ENCODE data around the gene CBARP. TPM values are rescaled to one million over a fixed set of nuclear protein-coding genes. Genes with fewer than 3 reads are reported as not detected.

CBARP gene
- total and polyA plus RNA-seq, 9 donors: 0.45 to 21.1 (median 1.6) TPM; not detected in 1

DNA sequence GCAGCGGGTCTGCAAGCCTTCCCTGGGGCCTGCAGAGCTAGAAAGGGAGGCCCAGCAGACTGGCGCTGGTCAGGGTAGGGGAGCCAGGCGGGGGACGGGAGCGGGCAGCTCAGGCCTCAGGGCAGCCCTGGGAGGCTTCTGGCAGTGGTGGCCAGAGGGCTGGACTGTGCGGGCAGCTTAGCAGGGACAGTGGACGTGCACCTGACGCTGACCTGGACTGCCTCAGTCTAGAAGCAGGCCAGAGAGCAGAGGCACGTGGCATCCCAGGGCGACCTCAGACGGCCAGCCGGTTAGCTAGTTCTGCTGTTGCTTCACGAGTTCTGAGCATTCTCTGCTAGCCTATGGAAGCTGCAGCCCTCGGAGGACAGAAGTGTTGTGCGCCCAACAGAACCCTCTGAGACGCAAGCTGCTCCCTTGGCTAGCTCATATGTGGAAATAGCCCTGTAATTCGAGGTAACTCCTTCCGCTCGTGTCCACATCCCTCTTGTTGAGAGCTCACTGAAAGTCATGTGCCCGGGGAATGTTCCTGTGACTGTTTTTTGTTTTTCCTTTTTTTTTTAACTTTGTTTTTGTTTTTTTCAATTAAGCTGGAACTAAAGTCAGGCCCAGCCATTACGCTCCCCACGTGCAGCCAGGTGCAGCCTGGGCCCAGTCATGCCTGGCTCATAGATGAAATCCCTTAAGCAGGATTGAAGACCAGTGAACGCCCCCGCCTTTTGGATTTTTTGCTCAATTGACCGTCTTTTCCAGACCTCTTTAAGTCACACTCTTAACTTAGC, 35.6 kb upstream of the CBARP start:
- intact Hi-C loops (cut with DNase I): loop anchor here in 1 of 4 donors (10.0 kb wide), 1 partner anchor 111 kb away; the partner anchor contains the start of gene NDUFS7
- peak in 1 of 5 donors; percentile 49 for DNase-seq

DNA sequence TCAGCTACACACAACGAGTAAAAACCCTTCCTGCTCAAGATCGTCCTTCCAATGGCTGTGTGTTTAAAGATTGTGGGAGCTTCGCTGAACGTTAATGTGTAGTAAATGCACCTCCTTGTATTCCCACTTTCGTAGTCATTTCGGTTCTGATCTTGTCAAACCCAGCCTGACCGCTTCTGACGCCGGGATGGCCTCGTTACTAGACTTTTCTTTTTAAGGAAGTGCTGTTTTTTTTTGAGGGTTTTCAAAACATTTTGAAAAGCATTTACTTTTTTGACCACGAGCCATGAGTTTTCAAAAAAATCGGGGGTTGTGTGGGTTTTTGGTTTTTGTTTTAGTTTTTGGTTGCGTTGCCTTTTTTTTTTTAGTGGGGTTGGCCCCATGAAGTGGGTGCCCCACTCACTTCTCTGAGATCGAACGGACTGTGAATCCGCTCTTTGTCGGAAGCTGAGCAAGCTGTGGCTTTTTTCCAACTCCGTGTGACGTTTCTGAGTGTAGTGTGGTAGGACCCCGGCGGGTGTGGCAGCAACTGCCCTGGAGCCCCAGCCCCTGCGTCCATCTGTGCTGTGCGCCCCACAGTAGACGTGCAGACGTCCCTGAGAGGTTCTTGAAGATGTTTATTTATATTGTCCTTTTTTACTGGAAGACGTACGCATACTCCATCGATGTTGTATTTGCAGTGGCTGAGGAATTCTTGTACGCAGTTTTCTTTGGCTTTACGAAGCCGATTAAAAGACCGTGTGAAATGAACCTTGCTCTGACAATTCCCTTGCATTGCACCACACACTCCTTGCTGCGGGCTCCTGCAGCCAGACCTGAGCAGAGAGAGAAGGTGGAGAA, 34.8 kb upstream of the CBARP start:
- Histone ChIP-seq H3K4me3 (no peak overlapping the region), H3K27ac (no peak overlapping the region), H3K27me3 (no peaks in the 10 kb centered on the region), H3K4me1 (ENCODE audit: insufficient read depth) (peaks cover 33% of the 10 kb centered on the region), H3K36me3 (no peaks in the 10 kb centered on the region), H3K9me3 (no peaks in the 10 kb centered on the region)
- intact Hi-C loops (cut with DNase I): loop anchor here in 1 of 4 donors (10.0 kb wide), 1 partner anchor 112 kb away; the partner anchor contains the start of gene NDUFS7
- TF ChIP-seq, protein P1, sequence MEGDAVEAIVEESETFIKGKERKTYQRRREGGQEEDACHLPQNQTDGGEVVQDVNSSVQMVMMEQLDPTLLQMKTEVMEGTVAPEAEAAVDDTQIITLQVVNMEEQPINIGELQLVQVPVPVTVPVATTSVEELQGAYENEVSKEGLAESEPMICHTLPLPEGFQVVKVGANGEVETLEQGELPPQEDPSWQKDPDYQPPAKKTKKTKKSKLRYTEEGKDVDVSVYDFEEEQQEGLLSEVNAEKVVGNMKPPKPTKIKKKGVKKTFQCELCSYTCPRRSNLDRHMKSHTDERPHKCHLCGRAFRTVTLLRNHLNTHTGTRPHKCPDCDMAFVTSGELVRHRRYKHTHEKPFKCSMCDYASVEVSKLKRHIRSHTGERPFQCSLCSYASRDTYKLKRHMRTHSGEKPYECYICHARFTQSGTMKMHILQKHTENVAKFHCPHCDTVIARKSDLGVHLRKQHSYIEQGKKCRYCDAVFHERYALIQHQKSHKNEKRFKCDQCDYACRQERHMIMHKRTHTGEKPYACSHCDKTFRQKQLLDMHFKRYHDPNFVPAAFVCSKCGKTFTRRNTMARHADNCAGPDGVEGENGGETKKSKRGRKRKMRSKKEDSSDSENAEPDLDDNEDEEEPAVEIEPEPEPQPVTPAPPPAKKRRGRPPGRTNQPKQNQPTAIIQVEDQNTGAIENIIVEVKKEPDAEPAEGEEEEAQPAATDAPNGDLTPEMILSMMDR (IDR thresholded peaks at IDR 0.05): no peak
- TF ChIP-seq POLR2A (IDR thresholded peaks at IDR 0.05) (no peak), EP300 (IDR thresholded peaks at IDR 0.05) (no peak)
- WGBS, 3 donors: 55 to 74% (median 63%) methylated on average over 33 of the region's 33 CpGs
- no peak for DNase-seq

More for the DNA sequence above, 35.6 kb upstream of the CBARP start:
- no peaks in the 10 kb centered on the region for H3K27me3 ChIP-seq
- WGBS, 3 donors: 59 to 71% (median 64%) methylated on average over 20 to 25 of the region's 25 CpGs
- TF ChIP-seq, protein P1 (IDR thresholded peaks at IDR 0.05): no peak
- TF ChIP-seq POLR2A (IDR thresholded peaks at IDR 0.05): no peak
- no peak overlapping the region for H3K27ac ChIP-seq
- no peaks in the 10 kb centered on the region for H3K36me3 ChIP-seq
- H3K4me1 ChIP-seq (ENCODE audit: insufficient read depth): peaks cover 31% of the 10 kb centered on the region
- H3K9me3 ChIP-seq: no peaks in the 10 kb centered on the region
- no peak overlapping the region for H3K4me3 ChIP-seq

DNA sequence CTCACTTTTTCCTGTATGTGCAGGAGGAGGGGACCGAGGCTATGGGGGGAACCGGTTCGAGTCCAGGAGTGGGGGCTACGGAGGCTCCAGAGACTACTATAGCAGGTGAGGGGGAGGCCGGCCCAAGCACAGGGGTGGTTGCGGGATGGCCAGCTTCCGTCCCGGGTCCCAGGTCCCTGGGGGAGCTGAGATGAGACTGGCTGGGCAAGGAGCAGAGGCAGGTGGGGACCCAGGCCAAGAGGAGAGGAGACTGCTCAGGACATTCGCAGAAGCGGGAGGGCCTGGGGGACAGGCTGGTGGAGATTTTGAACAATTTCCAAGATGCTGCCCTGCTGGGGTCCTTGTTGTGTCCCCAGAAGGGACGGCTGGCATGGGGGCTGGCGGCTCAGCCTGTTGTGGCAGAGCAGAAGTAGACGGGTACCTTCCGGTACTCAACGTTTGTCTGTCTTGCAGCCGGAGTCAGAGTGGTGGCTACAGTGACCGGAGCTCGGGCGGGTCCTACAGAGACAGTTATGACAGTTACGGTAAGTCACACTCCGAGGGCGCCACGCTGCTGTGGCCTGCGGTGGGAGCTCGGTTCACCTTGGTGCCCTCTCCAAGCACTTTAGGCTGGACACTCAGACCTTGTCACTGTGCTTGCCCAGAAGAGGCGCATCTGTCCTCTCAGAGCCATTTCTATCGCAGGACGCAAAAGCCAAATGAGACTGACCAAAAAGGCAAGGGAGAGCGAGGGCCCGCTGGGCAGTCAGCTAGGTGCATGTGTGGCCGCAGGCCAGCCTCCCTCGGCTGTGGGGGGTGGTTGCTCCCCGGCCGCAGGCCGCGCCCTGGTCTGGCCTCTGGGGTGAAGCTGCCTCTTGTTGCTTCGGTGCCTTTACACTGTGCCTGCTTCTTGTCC, 34.0 kb upstream of the CBARP start:
- WGBS, 3 donors: 69 to 77% (median 77%) methylated on average over 33 to 37 of the region's 37 CpGs
- Histone ChIP-seq H3K27ac (no peak overlapping the region), H3K36me3 (no peaks in the 10 kb centered on the region), H3K9me3 (no peaks in the 10 kb centered on the region), H3K27me3 (no peaks in the 10 kb centered on the region), H3K4me1 (ENCODE audit: insufficient read depth) (peaks cover 40% of the 10 kb centered on the region), H3K4me3 (peak overlapping the region; percentile 74)
- peak in 4 of 5 donors; percentile 49 to 52 (median 50) for DNase-seq
- intact Hi-C loops (cut with DNase I): loop anchor here in 1 of 4 donors (10.0 kb wide), 1 partner anchor 113 kb away; the partner anchor contains the start of gene NDUFS7
- TF ChIP-seq, protein P1 (IDR thresholded peaks at IDR 0.05): no peak
- no peak for TF ChIP-seq POLR2A (IDR thresholded peaks at IDR 0.05)
- TF ChIP-seq EP300 (IDR thresholded peaks at IDR 0.05): no peak

Data from ovary (tissue), 9 donors.